Mesothelial cell of epicardium (in vitro differentiated cells): Measurements from ENCODE around the gene MAPKBP1. TPM values are rescaled to one million over a fixed set of nuclear protein-coding genes. Genes with fewer than 3 reads are reported as not detected.

Experiments used
- DNase-seq, 2 experiments: peaks; one replicate each; pipeline ENCODE4 v3.0.0; 2021; ENCODE audit warnings: low spot score in 2 of 2; ENCODE audit not compliant: unreplicated experiment in 2 of 2
- H3K27ac Mint-ChIP-seq: 2 replicates; pipeline ENCODE4 v1.8.0; 2021; ENCODE audit warnings: mixed read lengths
- H3K27me3 Mint-ChIP-seq: 2 replicates; pipeline ENCODE4 v1.8.0; 2021; ENCODE audit warnings: low read depth, mixed read lengths
- H3K36me3 Mint-ChIP-seq: 2 replicates; pipeline ENCODE4 v1.8.0; 2021; ENCODE audit warnings: mixed read lengths
- H3K4me1 Mint-ChIP-seq: 2 replicates; pipeline ENCODE4 v1.8.0; 2021; ENCODE audit warnings: mixed read lengths
- H3K4me3 Mint-ChIP-seq: 2 replicates; pipeline ENCODE4 v1.8.0; 2021; ENCODE audit warnings: mild to moderate bottlenecking, moderate library complexity, mixed read lengths
- H3K9me3 Mint-ChIP-seq: 2 replicates; pipeline ENCODE4 v1.8.0; 2021; ENCODE audit warnings: mixed read lengths
- total RNA-seq: library from RNA; stranded (reverse); gene quantifications from 3 replicates; pipeline ENCODE4 v1.2.1, GENCODE V29; 2021
- TF ChIP-seq, protein P1 (sequence below): fragments of 200-600 bp; sonication (generic); IDR thresholded peaks from one replicate; pipeline ENCODE4 v1.5.0; 2021; ENCODE audit warnings: antibody characterized with exemption; ENCODE audit not compliant: unreplicated experiment

Gene MAPKBP1
- total RNA-seq, 1 donor from 2014 or later, result 40.8 TPM

- no peaks in the 10 kb centered on the region for H3K27me3 Mint-ChIP-seq
- no peak overlapping the region for H3K4me3 Mint-ChIP-seq
- H3K4me1 Mint-ChIP-seq, result peaks cover 12% of the 10 kb centered on the region
- no peak for DNase-seq
- peaks cover 4% of the 10 kb centered on the region for H3K36me3 Mint-ChIP-seq
- no peak overlapping the region for H3K27ac Mint-ChIP-seq
- TF ChIP-seq, protein P1, sequence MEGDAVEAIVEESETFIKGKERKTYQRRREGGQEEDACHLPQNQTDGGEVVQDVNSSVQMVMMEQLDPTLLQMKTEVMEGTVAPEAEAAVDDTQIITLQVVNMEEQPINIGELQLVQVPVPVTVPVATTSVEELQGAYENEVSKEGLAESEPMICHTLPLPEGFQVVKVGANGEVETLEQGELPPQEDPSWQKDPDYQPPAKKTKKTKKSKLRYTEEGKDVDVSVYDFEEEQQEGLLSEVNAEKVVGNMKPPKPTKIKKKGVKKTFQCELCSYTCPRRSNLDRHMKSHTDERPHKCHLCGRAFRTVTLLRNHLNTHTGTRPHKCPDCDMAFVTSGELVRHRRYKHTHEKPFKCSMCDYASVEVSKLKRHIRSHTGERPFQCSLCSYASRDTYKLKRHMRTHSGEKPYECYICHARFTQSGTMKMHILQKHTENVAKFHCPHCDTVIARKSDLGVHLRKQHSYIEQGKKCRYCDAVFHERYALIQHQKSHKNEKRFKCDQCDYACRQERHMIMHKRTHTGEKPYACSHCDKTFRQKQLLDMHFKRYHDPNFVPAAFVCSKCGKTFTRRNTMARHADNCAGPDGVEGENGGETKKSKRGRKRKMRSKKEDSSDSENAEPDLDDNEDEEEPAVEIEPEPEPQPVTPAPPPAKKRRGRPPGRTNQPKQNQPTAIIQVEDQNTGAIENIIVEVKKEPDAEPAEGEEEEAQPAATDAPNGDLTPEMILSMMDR, result no peak
- no peaks in the 10 kb centered on the region for H3K9me3 Mint-ChIP-seq
These were observed 78.7 kb downstream of the MAPKBP1 start for GRCh38 chr15:41852736-41853590.

DNA sequence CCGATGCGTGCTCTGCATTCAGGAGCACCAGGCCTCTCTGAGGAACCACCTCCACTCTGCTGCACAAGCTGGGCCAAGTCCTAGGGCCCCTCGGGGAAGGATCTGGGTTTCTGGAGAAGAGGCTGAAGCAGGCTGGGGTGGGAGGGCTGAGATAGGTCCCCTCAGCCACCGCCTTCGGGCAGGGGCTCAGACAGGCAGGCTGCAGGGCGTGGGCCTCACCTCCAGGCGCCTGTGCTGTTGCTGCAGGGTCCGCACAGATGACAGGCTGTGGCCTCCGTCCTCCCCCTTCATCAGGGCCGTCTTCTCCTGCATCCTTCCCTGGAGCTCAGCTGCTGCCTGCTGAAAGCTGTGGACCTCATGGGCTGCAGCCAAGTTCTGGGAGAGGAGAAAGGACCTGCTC lies 79.5 kb downstream of the MAPKBP1 start:
- H3K27ac Mint-ChIP-seq, result no peak overlapping the region
- TF ChIP-seq, protein P1, result no peak
- no peaks in the 10 kb centered on the region for H3K36me3 Mint-ChIP-seq
- no peak for DNase-seq
- no peaks in the 10 kb centered on the region for H3K27me3 Mint-ChIP-seq
- H3K4me3 Mint-ChIP-seq, result no peak overlapping the region
- no peaks in the 10 kb centered on the region for H3K9me3 Mint-ChIP-seq
- H3K4me1 Mint-ChIP-seq, result peaks cover 12% of the 10 kb centered on the region

DNA sequence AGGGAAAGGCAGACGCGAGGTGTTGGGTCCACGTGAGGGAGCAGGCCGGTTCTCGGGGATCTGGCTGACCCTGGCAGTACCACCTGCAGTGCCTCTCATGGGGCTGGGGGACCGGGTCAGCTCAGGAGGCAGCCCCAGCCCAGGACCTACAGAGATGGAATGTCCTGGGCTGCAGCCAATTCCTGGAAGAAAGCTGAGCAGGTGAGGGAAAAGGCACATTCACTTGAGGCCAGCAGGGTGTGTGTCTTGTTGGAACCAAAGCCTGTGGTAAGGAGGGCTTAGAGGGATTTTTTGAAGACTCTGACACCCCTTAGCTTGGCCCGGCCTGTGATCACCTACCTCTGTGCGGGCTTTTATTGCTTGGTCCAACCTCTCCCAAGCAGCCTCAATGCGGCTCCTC lies 80.2 kb downstream of the MAPKBP1 start:
- no peaks in the 10 kb centered on the region for H3K9me3 Mint-ChIP-seq
- no peak for DNase-seq
- no peak overlapping the region for H3K27ac Mint-ChIP-seq
- peaks cover 12% of the 10 kb centered on the region for H3K4me1 Mint-ChIP-seq
- no peaks in the 10 kb centered on the region for H3K36me3 Mint-ChIP-seq
- no peak overlapping the region for H3K4me3 Mint-ChIP-seq
- no peaks in the 10 kb centered on the region for H3K27me3 Mint-ChIP-seq
- TF ChIP-seq, protein P1, result no peak

- TF ChIP-seq, protein P1, result no peak
- H3K27me3 Mint-ChIP-seq, result no peaks in the 10 kb centered on the region
- peaks cover 12% of the 10 kb centered on the region for H3K4me1 Mint-ChIP-seq
- H3K9me3 Mint-ChIP-seq, result no peaks in the 10 kb centered on the region
- no peak overlapping the region for H3K4me3 Mint-ChIP-seq
- DNase-seq, result no peak
- H3K36me3 Mint-ChIP-seq, result no peaks in the 10 kb centered on the region
- no peak overlapping the region for H3K27ac Mint-ChIP-seq
These were observed 81.1 kb downstream of the MAPKBP1 start for GRCh38 chr15:41855261-41855961.

- H3K27ac Mint-ChIP-seq, result no peak overlapping the region
- TF ChIP-seq, protein P1, result no peak
- H3K36me3 Mint-ChIP-seq, result no peaks in the 10 kb centered on the region
- H3K4me1 Mint-ChIP-seq, result peaks cover 12% of the 10 kb centered on the region
- no peaks in the 10 kb centered on the region for H3K9me3 Mint-ChIP-seq
- no peak overlapping the region for H3K4me3 Mint-ChIP-seq
- no peaks in the 10 kb centered on the region for H3K27me3 Mint-ChIP-seq
- DNase-seq, result no peak
These were observed 82.0 kb downstream of the MAPKBP1 start for GRCh38 chr15:41856262-41856661.
